ENCODE measurements around the gene SLC7A10.
"Not testable (repeated sequence)": the region's sequence is repeated elsewhere in the genome, so short reads cannot be mapped to it uniquely, and the experiment has no call there.

SLC7A10 gene

DNA sequence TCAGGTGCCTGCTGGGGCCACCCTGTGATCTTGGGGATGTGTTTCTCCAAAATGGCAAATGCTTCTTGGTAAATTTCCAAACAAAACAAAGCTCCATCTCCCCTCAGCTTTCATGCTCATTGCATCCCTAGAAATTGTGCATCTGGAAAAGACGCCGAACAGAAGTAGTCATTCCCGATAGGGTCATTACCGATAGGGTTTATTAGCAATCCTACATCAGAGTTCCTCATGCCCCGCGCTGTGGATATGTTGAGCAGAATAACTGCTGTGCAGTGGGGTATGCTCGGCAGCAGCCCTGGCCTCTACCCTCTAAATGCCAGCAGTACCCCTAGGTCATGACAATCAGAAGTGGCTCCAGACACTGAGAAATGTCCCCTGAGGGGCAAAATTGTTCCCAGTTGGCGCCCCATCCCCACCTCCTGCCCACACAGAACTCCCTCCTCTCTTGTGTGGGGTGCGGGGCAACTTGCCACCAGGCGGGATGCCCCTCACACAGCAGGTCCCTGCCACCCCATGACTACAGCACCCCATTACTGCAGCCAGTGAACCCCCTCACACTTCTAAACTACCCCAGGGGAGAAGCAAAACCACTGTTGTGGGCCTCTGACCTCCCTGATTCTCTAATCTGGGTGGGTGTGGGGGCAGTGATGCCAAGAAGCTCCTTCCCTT lies 13.0 kb upstream of the SLC7A10 start:
- no peak for DNase-seq (ENCODE audit: low read depth)

DNA sequence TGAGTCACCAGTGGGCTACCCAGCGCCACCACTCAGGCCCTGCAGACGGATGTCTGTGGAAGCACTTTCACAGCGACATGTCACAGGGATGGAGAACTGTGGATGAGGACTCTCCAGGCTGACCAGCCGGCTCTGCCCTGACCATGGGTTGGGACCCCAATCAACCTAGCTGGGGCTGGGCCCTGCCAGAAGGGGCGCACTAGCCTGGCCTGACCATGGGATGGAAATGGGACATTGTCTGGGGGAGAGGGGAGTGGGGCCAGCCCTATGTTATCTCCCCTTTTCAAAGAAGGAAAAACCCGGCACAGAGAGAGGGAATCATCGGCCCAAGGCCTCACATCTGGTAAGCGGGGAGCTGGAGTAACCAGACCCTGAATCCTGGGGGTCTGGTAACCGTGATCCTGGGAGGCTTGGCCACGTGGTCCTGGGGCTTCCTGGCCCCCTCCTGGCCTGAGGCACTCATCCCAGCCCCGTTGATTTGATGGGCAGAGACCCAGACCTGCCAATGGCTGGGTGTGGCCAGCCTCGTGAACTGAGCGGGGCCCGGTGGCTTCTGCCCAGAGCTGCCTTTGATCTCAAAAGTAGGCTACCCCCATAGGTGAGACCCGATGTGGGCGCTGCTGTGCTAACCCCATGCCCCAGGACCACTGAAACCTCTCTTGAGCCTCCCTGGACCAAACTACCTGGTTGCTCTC lies 11.2 kb upstream of the SLC7A10 start:
- DNase-seq (ENCODE audit: low read depth), result no peak

DNA sequence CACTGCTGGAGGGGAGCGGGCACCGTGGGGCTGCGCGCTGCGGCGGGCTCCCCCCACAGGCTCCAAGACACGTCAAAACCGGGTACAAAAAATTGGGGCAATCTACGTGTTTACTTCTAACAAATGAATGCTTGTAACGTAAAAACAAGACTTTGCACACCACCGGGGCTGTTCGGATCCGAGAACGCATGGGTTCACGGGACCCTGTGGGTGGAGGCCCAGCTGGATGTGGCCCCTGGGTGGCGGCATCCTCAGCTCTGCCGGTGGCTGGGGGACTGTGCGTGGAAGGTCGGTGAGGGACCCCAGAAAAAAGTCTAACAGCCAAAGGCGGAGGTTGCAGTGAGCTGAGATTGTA lies 10.3 kb upstream of the SLC7A10 start:
- no peak for DNase-seq (ENCODE audit: low read depth)

DNA sequence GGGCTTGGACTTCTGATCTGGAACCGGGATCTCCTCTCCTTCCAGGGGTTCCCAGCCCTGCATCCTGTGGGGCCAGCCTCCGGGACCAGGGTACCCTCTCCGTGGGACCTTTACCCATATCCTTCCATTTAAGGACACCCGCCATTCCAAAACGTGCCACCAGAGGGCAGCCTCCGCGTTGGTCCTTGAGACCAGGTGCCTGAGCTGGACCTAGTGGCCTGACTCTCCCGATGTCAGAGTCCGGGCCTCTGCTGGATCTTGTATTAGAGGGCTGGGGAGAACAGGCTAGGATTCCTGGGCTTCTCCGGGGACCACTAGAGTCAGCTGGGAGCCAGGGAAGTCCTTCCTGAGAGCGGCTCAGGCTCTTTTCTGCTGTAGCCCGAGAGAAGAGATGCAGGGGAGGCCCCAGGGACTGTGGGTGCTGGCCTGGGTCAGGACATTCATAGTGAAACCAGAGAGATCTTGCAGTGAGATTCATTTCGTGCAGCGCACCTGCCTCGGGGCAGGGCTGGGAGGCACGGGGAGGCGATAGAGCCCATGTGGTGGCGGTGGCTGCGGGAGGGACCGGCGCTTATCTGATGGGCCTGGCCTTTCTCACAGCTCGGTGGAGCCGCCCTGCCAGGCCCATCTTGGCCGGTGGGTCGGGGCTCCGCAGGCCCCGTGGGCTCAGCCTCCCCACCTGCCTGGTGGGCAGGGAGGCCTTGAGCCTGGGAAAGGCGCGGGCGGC lies 9.8 kb upstream of the SLC7A10 start:
- peak; percentile 76 for DNase-seq (ENCODE audit: low read depth)

DNA sequence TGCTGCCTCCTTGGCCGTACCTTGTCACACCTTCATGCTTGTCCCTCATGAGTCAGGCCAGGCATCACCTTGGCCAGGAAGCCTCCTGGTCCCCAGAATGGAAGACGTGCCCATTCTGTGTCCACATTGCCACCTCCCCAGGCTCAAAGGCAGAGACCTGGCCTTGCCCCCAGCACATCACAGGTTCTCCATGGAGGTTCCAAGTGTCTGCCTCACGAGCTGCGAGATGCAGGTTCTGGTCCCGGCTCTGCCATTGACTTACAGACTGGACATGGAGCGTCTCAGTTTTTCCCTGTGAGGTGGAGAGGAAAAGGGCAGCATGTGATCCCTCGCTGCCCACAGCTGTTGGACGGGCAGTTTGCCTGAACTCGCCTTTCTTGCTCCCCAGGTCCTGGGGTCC lies 9.1 kb upstream of the SLC7A10 start:
- DNase-seq (ENCODE audit: low read depth), result no peak

DNA sequence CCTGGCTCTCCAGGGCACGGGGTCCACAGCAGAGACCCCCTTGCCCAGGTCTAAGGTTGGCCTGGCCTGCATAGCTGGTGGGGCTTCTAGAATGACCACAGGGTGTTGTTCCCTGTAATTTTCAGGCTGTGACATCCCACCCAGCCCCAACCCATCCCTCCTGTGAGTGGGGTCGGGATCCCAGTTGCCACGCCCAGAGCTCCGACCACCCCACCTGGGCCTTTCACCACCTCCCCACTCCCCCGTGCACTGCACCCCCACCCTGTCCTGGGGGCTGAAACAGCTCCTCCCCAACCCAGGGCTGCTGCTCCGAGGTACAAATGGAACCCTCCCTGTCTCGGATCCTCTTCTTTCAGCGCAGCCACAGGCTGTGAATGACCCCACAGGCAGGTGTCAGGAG lies 8.4 kb upstream of the SLC7A10 start:
- DNase-seq (ENCODE audit: low read depth), result no peak

DNA sequence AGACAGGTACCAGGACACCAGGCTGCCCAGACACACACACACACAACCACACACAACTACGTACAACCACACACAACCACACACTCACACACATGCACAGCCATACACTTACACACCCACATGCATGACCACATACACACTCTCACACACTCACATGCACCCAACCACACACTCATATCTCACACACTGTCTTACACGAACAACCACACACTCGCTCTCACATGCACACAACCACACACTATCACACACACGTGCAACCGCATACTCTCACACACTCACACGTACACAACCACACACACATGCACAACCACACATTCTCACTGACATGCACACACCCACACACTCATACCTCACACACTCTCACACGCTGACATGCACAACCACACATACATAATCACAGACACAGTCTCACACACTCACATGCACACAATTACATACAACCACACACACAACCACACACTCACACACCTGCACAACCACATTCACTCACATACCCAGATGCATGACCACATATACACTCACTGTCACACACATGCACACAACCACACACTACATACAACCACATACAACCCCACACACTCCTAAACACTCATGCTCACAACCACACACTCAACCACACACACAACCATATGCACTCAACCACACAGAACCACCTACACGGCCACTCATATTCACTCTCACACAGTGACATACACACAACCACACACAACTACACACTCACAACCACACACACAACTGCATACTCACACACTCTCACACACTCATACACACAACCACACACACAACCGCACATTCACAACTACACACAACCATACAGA lies 7.6 kb upstream of the SLC7A10 start:
- DNase-seq (ENCODE audit: low read depth), result no peak

DNA sequence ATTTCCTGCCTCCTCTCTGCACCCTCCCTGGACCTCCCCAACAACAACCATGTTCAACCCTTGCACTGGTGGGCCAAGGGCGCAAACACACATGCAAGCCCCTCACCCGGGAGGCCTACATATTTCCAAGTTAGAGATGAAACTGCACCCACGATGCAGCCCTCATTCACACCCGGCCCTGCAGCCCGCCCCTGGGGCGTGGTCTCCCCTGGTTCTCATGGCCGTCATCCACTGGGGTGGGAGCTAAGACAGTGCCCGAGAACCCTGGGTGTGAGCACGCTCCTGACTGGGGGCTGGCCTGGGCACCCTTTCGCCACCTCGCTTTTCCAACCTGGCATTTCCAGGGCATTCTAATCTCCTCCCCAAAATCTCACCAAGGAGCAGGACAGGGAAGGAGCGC lies 7.0 kb upstream of the SLC7A10 start:
- DNase-seq (ENCODE audit: low read depth), result no peak

DNA sequence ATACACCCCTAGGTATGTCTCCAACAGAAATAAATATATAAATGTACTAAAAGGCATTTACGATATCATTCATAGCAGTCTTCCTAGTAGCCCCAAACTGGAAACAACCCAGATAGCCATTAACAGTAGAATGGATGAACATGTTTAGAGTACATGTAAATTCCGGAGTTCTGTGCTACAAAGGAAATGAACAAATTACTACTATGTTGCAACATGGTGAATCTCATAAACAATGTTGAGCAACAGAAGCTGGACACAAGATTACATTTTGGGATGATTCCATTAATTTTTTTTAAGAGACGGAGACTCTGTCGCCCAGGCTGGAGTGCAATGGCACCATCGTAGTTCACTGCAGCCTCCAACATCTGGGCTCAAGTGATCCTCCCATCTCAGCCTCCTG lies 5.9 kb upstream of the SLC7A10 start:
- peak; percentile 9 for DNase-seq (ENCODE audit: low read depth)

DNA sequence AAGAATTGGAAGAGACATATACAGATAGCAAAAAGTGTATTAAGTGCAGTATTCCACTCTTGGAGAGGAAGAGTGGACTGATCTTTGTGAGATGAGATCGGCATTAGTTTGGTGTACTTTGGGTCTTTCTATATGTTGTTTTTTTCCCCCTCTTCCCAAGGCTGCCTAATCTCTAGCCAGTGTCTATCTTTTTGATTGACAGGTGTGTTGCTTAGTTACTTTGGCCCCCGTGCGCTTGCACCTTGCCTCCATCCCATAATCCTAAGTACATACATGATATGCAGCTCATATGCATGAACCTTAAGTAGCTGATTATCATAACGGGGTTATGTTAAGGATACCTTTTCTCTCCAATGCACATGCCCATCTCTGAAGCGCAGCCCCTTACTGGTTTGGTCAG lies 4.3 kb upstream of the SLC7A10 start:
- no peak for DNase-seq (ENCODE audit: low read depth)

DNA sequence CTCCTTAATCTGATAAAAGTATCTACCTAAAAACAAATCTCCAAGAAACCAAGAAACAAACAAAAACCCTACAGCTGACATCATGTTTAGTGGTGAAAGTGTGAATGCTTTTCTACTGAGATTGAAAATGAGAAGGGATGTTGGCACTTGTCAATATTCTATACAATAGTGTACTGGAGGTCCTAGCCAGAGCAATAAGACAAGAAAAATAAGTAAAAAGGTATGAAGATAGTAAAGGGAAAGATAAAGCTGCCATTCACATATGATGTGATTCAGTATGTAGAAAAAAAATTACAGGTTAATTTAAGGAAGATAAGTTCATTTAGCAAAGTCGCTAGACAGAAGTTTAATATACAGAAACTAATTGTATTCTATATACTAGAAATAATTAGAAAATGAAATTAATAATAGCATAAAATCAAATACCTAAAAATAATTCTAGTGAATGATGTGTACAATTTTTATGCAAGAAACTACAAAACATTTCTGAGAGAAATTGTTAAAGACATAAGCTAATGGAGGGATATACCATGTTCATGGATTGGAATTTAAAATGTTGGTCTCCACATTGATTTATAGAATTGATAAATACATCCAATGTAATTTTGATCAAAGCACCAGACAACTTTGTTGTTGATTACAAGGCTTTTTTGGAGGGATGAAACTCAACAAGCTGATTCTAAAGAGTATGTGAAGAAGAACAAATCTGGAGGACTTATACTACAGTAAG lies 2.4 kb upstream of the SLC7A10 start:
- DNase-seq (ENCODE audit: low read depth), result no peak

DNA sequence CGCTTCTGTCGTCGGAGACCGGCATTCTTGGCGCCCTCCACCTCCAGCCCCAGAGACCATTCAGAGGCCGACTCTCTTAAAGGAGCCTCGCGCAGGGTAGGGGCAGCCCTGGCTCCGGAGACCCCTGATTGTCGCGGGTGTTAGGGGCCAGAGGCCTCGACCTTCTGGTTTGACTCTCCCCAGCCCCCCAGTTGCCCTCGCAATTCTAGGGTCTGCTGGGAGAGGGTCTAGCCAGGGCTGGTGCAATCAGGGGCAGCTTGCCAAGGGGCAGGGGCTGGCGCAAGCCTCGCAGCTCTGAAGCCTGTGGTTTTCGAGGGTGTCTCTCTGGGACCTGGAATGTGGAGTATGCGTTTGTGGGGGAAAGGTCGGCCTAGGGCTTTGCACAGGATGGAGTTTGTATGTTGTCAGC lies 1.6 kb upstream of the SLC7A10 start:
- DNase-seq (ENCODE audit: low read depth), result no peak

DNA sequence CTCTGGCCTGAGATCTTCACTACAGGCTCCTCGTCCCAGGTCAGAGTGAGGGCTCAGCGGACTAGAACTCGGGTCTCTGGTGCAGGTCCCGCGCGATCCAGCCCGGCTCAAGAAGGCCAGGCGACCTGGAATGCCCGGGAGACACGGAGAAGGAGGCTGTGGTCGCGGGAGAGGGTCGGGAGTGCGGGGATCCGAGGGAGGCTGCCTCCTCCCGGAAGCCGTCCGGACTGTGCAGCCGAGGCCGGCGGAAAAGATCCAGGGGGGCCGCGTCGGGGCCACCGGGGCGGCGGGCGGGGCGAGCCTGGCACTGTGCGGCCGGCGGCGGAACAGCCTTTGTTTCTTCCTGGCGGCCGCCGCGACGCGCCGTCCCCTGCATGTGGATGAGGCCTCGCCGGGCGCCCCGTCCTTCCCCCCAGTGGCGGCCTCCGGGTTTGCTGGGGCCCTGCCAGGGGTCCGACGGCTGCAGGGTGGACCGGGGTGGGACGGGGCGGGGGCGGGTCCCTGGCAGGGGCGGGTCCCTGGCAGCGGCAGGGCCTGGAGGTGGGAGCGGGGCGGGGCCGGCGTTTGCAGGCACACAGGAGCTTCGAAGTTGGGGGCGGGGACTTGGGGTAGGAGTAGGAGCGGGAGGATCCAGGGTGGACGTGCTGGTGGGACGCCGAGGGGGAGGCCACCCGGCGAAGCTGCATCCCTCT lies 1.0 kb upstream of the SLC7A10 start:
- no peak for DNase-seq (ENCODE audit: low read depth)

DNA sequence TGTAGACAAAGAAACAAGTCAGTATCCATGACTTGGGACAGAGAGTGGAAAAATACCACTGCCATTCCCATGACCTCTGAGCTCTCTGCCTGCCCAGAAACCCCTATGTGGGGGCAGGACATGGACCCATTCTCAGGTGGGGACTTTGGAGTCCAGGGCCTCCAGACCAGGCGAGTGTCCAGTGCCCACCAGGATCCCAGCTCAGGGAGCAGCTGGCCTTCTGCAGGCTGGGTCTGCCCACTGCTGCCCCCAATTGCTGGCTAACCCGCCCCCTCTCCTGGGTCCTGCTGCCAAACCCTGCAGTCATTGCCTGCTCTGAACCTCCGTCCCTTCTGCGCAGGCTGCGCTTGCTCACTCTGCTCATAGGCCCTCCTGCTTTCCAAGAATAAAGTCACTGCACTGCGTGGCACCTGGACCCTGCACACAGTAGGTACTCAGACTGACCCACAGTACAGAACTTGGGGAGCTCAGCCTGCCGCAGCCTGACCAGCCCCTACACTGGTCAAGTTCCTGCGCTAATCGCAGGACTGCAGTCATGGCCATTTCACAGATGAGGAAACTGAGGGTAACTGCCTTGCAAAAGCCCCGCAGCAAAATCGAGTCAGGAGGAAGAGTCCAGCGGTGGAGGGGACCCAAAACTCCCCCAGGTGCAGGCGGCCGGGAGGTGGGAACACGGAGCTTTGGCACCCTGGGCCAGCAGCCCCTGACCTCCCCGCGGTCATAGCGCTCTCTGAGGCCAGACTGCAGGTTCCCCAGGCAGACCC lies 774 bp downstream of the SLC7A10 start:
- DNase-seq (ENCODE audit: low read depth), result no peak

DNA sequence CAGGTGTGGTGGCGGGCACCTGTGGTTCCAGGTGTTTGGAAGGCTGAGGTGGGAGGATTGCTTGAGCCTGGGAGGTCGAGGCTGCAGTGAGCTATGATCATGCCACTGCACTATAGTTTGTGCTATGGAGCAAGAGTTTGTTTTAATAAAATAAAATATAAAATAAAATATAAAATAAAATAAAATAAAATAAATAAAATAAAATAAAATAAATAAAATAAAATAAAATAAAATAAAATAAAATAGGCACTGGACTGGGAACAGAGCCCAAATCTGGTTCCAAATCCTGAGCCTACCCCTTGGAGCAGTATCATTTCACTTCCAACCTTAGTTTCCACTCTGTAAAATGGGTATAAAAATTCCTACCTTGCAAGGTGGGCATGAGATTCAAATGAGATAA lies 3.4 kb downstream of the SLC7A10 start:
- not testable (repeated sequence) for DNase-seq (ENCODE audit: low read depth)

DNA sequence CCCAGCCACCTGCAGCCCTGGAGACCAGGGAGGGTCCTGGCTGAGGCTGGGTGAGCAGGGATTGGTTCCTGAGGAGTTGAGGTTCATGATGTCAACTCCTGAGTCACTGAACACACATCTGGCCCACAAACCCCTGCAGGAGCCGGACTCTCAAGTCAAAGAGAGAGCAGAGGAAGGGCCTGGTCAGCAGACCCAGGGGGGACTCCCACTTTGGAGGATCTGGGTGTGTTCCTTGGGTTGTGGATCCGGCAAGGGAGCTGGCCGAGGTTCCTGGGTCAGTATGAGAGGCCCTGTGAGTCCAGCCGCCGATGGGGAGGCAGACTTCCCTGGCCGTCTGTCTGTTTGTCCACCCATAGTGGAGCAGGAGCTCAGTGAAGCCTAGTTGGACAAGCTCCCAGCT lies 4.0 kb downstream of the SLC7A10 start:
- no peak for DNase-seq (ENCODE audit: low read depth)

DNA sequence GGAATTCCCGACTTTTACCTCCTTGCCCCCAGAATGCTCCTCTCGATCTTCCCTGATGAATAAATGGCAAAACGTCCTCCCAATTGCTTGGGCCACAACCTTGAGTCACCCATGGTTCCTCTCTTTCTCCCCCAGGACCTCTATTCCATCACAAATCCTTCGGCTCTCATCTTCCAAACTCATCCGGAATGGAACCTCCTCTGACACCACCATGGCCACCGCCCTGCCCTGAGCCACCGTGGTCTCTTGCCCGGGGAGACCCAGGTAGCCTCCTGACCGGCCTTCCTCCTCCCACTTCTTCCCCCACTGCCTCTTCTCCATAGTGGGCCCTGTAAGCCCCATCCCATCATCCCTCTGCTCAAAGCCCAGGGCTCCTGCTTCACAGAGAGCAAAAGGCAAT lies 4.9 kb downstream of the SLC7A10 start:
- no peak for DNase-seq (ENCODE audit: low read depth)

DNA sequence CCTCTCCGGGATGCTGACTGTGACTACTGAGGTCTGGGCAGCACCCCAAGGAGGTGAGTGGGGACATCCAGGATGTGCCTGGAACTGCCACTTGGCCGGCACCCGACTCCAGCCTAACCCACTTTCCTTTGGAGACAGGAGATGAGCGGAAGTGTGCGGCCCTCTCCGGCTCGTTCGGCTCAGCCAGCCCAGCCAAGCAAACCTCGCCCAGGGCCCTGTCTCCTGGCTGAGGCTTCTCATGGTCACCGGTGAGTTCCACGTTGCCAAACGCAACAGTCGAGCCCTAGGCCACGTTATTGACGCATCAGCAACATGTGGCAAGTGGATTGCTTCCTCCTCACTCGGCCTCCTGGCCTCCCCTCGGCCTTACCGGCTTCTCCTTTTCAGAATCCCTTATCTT lies 5.5 kb downstream of the SLC7A10 start:
- DNase-seq (ENCODE audit: low read depth), result no peak

DNA sequence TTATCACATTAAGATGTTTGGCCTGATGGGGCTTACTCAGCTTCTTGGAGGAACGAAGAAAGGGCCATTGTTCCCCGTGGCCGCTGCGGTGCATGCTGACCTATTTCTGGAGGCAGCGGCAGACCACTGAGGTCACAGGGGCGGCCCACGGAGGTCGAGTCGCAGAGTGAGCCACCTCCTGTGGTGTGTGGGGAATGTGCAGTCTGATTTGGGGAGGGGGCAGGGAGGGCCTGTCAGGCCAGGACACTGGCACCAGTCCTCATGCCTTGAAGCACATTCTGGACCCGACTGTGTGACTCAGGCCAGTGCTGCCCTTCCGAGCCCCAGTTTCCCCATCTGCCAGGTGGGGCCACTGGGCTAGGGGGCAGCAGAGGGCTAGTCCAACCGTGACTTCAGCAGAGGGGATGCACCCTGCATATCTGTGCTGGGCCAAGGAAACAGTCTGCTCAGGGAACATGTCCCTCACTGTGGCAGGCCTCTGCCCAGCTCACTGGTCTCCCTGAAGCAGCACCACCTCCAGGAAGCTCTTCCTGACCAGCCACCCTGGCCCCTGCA lies 6.3 kb downstream of the SLC7A10 start:
- DNase-seq (ENCODE audit: low read depth), result peak; percentile 17

DNA sequence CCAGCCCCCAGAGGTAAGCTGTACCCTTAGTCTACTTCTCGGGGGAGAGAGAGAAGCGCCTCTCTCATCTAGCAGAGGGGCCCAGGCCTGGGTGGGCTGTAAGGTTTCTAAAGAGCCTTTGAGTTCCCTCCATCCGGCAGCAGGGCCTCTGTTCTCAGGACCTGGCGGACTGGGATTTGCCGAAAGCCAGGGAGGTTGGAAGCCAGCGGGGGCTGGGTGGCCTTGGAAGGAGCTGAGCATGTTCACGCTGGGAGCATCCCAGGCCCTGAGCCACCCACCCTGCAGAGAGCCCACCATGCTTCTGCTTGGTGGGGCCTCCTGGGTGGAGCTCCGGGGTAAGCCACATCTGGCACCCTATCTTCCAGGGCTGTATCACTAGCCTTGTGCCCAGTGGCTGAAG lies 7.8 kb downstream of the SLC7A10 start:
- no peak for DNase-seq (ENCODE audit: low read depth)

Measured in ELR (cell line).